Keratinocyte (primary cell): ENCODE measurements around the gene CCDC102B. TPM values are rescaled to one million over a fixed set of nuclear protein-coding genes. Genes with fewer than 3 reads are reported as not detected.

Experiments used
- DNase-seq: peaks from one replicate; pipeline ENCODE4 v3.0.0-alpha.2; 2011; ENCODE audit warnings: low read depth, missing footprints, low spot score
- FAIRE-seq: peaks from 2 replicates; lab custom pipeline; 2011; peaks lifted over from hg19 to GRCh38; lab: Jason Lieb, UNC
- H2AFZ ChIP-seq: 2 replicates; pipeline ENCODE4 v1.6.0; 2012; ENCODE audit warnings: low read length, control low read depth, inconsistent platforms; ENCODE audit not compliant: control insufficient read depth
- H3K27ac ChIP-seq: 2 replicates; pipeline ENCODE4 v1.5.1; 2011; ENCODE audit warnings: low read length; ENCODE audit not compliant: control insufficient read depth, insufficient read depth
- H3K27me3 ChIP-seq: 3 replicates; pipeline ENCODE4 v1.6.0; 2011; ENCODE audit warnings: low read length; ENCODE audit not compliant: control insufficient read depth, insufficient read depth; ENCODE audit errors: extremely low read depth
- H3K36me3 ChIP-seq, 2 experiments: 2 replicates in 1 of 2; 3 replicates in 1 of 2; pipeline ENCODE4 v1.5.1; 2011; ENCODE audit warnings: low read length in 2 of 2, mild to moderate bottlenecking in 1 of 2; ENCODE audit not compliant: control insufficient read depth in 2 of 2, insufficient read depth in 2 of 2; ENCODE audit errors: extremely low read depth in 1 of 2
- H3K4me1 ChIP-seq: 3 replicates; pipeline ENCODE4 v1.5.1; 2011; ENCODE audit warnings: low read length; ENCODE audit not compliant: control insufficient read depth, insufficient read depth; ENCODE audit errors: extremely low read depth
- H3K4me2 ChIP-seq: 3 replicates; pipeline ENCODE4 v1.6.0; 2011; ENCODE audit warnings: low read depth, low read length; ENCODE audit not compliant: control insufficient read depth, insufficient read depth; ENCODE audit errors: extremely low read depth
- H3K4me3 ChIP-seq, 3 experiments: fragments of 200-600 bp in 1 of 3; sonication (generic) in 1 of 3; 2 replicates in 2 of 3; 3 replicates in 1 of 3; pipeline ENCODE4 v1.5.1; 2011 to 2016; ENCODE audit warnings: low read length in 3 of 3, mild to moderate bottlenecking in 3 of 3, control low read depth in 2 of 3, inconsistent platforms in 1 of 3, low read depth in 1 of 3, mixed read lengths in 1 of 3, mixed run types in 1 of 3, moderate library complexity in 1 of 3; ENCODE audit not compliant: control insufficient read depth in 2 of 3, insufficient read depth in 2 of 3; ENCODE audit errors: extremely low read depth in 1 of 3
- H3K79me2 ChIP-seq: 2 replicates; pipeline ENCODE4 v1.6.0; 2012; ENCODE audit warnings: low read length; ENCODE audit not compliant: control insufficient read depth, insufficient read depth
- H3K9ac ChIP-seq: 3 replicates; pipeline ENCODE4 v1.6.0; 2011; ENCODE audit warnings: low read length; ENCODE audit not compliant: control insufficient read depth, insufficient read depth; ENCODE audit errors: extremely low read depth
- H3K9me1 ChIP-seq: 3 replicates; pipeline ENCODE4 v1.6.0; 2011; ENCODE audit warnings: low read length; ENCODE audit not compliant: control insufficient read depth, insufficient read depth; ENCODE audit errors: extremely low read depth
- H3K9me3 ChIP-seq: 2 replicates; pipeline ENCODE4 v1.5.1; 2012; ENCODE audit warnings: low read depth, low read length; ENCODE audit not compliant: control insufficient read depth
- H4K20me1 ChIP-seq: 3 replicates; pipeline ENCODE4 v1.6.0; 2011; ENCODE audit warnings: low read length; ENCODE audit not compliant: control insufficient read depth, insufficient read depth; ENCODE audit errors: extremely low read depth
- CTCF ChIP-seq, 3 experiments: IDR thresholded peaks in 1 of 3; conservative IDR thresholded peaks in 1 of 3; optimal IDR thresholded peaks in 1 of 3; 2 replicates in 2 of 3; 3 replicates in 1 of 3; pipeline versions ENCODE3 to v1.5.1; 2011; ENCODE audit warnings: low read length in 3 of 3, mild to moderate bottlenecking in 3 of 3, moderate library complexity in 2 of 3, control low read depth in 1 of 3, inconsistent platforms in 1 of 3; ENCODE audit not compliant: insufficient read depth in 2 of 3; ENCODE audit errors: extremely low read depth in 1 of 3
- EZH2 ChIP-seq: IDR thresholded peaks from one replicate; pipeline ENCODE4 v1.6.1; 2012; ENCODE audit warnings: inconsistent platforms, mild to moderate bottlenecking, low read length, moderate library complexity
- dilution Hi-C: fragments of 300-500 bp; cut with MboI; formaldehyde crosslinking; loops from one replicate; pipeline ENCODE4 v1.7.0; 2020; ENCODE audit warnings: low sequenced_read_pairs; ENCODE audit not compliant: extremely low pct_ligation_motif_present
- polyA minus RNA-seq, 3 experiments: library from RNA; depleted of rRNA, polyadenylated mRNA; stranded (reverse); fragments of >200 nt; gene quantifications; 1 replicate in 1 of 3; 2 replicates in 1 of 3; 3 replicates in 1 of 3; pipeline ENCODE4 v1.2.3, GENCODE V29; 2011
- polyA plus RNA-seq, 5 experiments: library from polyadenylated mRNA; depleted of rRNA in 3 of 5; stranded (reverse) in 3 of 5; stranded (forward) in 1 of 5; unstranded in 1 of 5; fragments of >200 nt; gene quantifications; 1 replicate in 1 of 5; 2 replicates in 3 of 5; 3 replicates in 1 of 5; pipeline versions ENCODE4 v1.2.1 to v1.2.3, GENCODE V29; 2011 to 2012; ENCODE audit warnings: missing spikeins in 2 of 5, low read depth in 1 of 5, low replicate concordance in 1 of 5

CCDC102B gene
- polyA plus RNA-seq (0.25 to 0.82 TPM (median 0.60 TPM) in 3 replicates), polyA minus RNA-seq (1.4 to 2.6 TPM in 2 of 3 replicates, not detected in the other)
- polyA plus RNA-seq (2011; ENCODE audit: low read depth): 1.9 TPM
- polyA plus RNA-seq (2011; cell fraction: cytosol; rRNA removed): 0.61 and 0.72 TPM in 2 replicates
- 0.56 and 0.61 TPM in 2 replicates for polyA plus RNA-seq (2011; cell fraction: nucleus; rRNA removed)
- polyA plus RNA-seq (2012; ENCODE audit: low replicate concordance): 0.30 and 0.83 TPM in 2 replicates
- polyA minus RNA-seq (2011; cell fraction: cytosol; rRNA and poly(A)+ RNA removed): not detected
- 0.93 and 3.5 TPM in 2 replicates for polyA minus RNA-seq (2011; cell fraction: nucleus; rRNA and poly(A)+ RNA removed)

- no peaks in the 10 kb centered on the region for H3K9me1 ChIP-seq
- no peaks in the 10 kb centered on the region for H4K20me1 ChIP-seq
- FAIRE-seq (no peak), DNase-seq (no peak)
- TF ChIP-seq EZH2: no peak
- no peak for TF ChIP-seq CTCF (optimal IDR thresholded peaks at IDR 0.05 in 1 of 3, IDR thresholded peaks at IDR 0.05 in 1 of 3, conservative IDR thresholded peaks at IDR 0.05 in 1 of 3; ENCODE audit: extremely low read depth in 1 of 3, insufficient read depth in 2 of 3, low read length in 3 of 3)
- no peak within 1 kb of the TSS for H3K27ac ChIP-seq
- no peaks in the 10 kb centered on the region for H3K4me1 ChIP-seq
- no peak within 1 kb of the TSS for H3K9ac ChIP-seq
- dilution Hi-C loops: no loop called here
- H3K27me3 ChIP-seq: no peaks in the 10 kb centered on the region
- H3K9me3 ChIP-seq: no peaks in the 10 kb centered on the region
- H3K36me3 ChIP-seq: no peaks in the 10 kb centered on the region
- H3K79me2 ChIP-seq: no peaks in the 10 kb centered on the region
- no peak within 1 kb of the TSS for H2AFZ ChIP-seq
- no peak within 1 kb of the TSS for H3K4me3 ChIP-seq
- no peak within 1 kb of the TSS for H3K4me2 ChIP-seq
Observed at GRCh38 chr18:68797871-68798270, at the start of gene CCDC102B. Gene CCDC102B (plus strand): TSS chr18:68798080. CDS start chr18:68836764, 38,684 bp downstream.

- Histone ChIP-seq H3K4me2 (no peak overlapping the region), H3K9me1 (no peaks in the 10 kb centered on the region), H2AFZ (no peak overlapping the region), H3K4me1 (no peaks in the 10 kb centered on the region), H3K27me3 (no peaks in the 10 kb centered on the region), H3K79me2 (no peaks in the 10 kb centered on the region), H3K9me3 (no peaks in the 10 kb centered on the region), H4K20me1 (no peaks in the 10 kb centered on the region), H3K36me3 (no peaks in the 10 kb centered on the region), H3K4me3 (no peak overlapping the region), H3K9ac (no peak overlapping the region), H3K27ac (no peak overlapping the region)
- TF ChIP-seq EZH2: no peak
- TF ChIP-seq CTCF (optimal IDR thresholded peaks at IDR 0.05 in 1 of 3, IDR thresholded peaks at IDR 0.05 in 1 of 3, conservative IDR thresholded peaks at IDR 0.05 in 1 of 3; ENCODE audit: extremely low read depth in 1 of 3, insufficient read depth in 2 of 3, low read length in 3 of 3): no peak
- FAIRE-seq (no peak), DNase-seq (no peak)
- dilution Hi-C loops: no loop called here
Observed at GRCh38 chr18:68757126-68757525, 40.8 kb upstream of the CCDC102B start.
